Colonic mucosa (tissue), 4 donors: ENCODE measurements around the gene MIOS. TPM values are rescaled to one million over a fixed set of nuclear protein-coding genes. Genes with fewer than 3 reads are reported as not detected.

ENCODE experiments used
- DNase-seq: peaks from one replicate; pipeline ENCODE4 v3.0.0-alpha.2; 2020
- H3K27ac ChIP-seq: fragments of 200-600 bp; one replicate; pipeline ENCODE4 v1.8.0; 2021
- H3K27me3 ChIP-seq: fragments of 200-600 bp; one replicate; pipeline ENCODE4 v1.8.0; 2021
- H3K36me3 ChIP-seq: fragments of 200-600 bp; one replicate; pipeline ENCODE4 v1.8.0; 2021
- H3K4me1 ChIP-seq: fragments of 200-600 bp; one replicate; pipeline ENCODE4 v1.8.0; 2021; ENCODE audit warnings: mild to moderate bottlenecking
- H3K4me3 ChIP-seq: fragments of 200-600 bp; one replicate; pipeline ENCODE4 v1.8.0; 2021
- H3K9ac ChIP-seq, 2 donors: one replicate each; pipeline ENCODE4 v1.7.0; 2013; ENCODE audit warnings: control low read depth in 2 of 2, low read depth in 2 of 2, low read length in 2 of 2
- H3K9me3 ChIP-seq: fragments of 200-600 bp; one replicate; pipeline ENCODE4 v1.8.0; 2021
- CTCF ChIP-seq: fragments of 200-600 bp; IDR thresholded peaks from one replicate; pipeline ENCODE4 v1.8.0; 2022; ENCODE audit warnings: antibody characterized with exemption, mild to moderate bottlenecking
- intact Hi-C: fragments of 100-400 bp; cut with DNase I; formaldehyde crosslinking; loops from one replicate; pipeline ENCODE4 v1.14.1; 2022
- total RNA-seq, 2 donors: library from RNA; stranded (reverse); fragmentation: NEBNext Ultra II Directional in 1 of 2; extraction: Animal tissue kit (Norgen Biotek cat#: 25700) in 1 of 2; gene quantifications; one replicate each; pipeline ENCODE4 v1.2.1, GENCODE V29; 2021
- donor health status: healthy.
- donor health status: DM: no; HTN: no; CAD: no.
- donor health status: DM: no; HTN: no; CAD: no.

The MIOS gene
- total RNA-seq, 2 donors from 2014 or later = 23.7 to 26.8 TPM

DNA sequence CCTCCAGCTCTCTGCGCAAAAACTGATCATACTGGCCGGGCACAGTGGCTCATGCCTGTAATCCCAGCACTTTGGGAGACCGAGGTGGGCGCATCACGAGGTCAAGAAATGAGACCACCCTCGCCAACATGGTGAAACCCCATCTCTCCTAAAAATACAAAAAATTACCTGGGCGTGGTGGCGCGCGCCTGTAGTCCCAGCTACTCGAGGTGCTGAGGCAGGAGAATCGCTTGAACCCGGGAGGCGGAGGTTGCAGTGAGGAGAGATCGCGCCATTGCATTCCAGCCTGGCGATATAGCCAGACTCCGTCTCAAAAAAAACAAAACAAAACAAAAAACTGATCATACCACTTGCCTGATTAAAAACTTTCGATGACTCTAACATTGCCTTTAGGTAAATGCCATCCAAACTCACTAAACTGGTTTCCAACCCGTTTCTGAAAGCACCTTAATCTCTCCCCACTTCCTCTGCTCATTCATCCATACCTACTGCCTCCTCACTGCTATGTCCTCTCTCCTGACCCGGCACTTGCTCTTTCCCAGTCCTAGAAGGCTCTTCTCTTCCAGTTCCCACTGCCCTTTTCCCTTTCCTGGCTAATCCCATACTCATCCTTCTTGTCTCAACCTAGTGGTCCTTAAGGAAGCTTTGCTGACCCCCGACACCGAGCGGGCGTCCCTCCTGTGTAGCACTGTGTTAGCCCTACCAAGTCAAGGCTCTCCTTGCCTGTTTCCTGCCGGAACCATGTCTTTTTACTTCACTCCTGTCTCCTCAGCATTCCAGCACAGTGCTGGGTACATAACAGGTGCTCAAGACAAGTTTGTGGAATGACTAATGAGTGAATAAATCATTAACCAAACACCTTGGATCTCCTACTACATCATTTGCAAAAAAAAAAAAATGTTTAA is 686 bp upstream of the MIOS start:
- no peak for TF ChIP-seq CTCF

GRCh38 chr7:7567898-7568531 is 1.3 kb downstream of the MIOS start:
- H3K27ac ChIP-seq = no peak overlapping the region
- no peaks in the 10 kb centered on the region for H3K4me1 ChIP-seq
- H3K36me3 ChIP-seq = no peaks in the 10 kb centered on the region
- H3K27me3 ChIP-seq = no peaks in the 10 kb centered on the region
- H3K9ac ChIP-seq = peak overlapping the region in 1 of 2 donors; percentile 88
- TF ChIP-seq CTCF = no peak
- intact Hi-C loops = no loop called here
- H3K4me3 ChIP-seq = peak overlapping the region; percentile 67
- no peaks in the 10 kb centered on the region for H3K9me3 ChIP-seq
- DNase-seq = no peak

More for the DNA sequence above, 686 bp upstream of the MIOS start:
- no peaks in the 10 kb centered on the region for H3K9me3 ChIP-seq
- peak; percentile 51 for DNase-seq
- peak overlapping the region in 1 of 2 donors; percentile 88 for H3K9ac ChIP-seq
- peak overlapping the region; percentile 94 for H3K27ac ChIP-seq
- intact Hi-C loops = no loop called here
- H3K4me1 ChIP-seq = no peaks in the 10 kb centered on the region
- H3K27me3 ChIP-seq = no peaks in the 10 kb centered on the region
- peak overlapping the region; percentile 67 for H3K4me3 ChIP-seq
- H3K36me3 ChIP-seq = no peaks in the 10 kb centered on the region

DNA sequence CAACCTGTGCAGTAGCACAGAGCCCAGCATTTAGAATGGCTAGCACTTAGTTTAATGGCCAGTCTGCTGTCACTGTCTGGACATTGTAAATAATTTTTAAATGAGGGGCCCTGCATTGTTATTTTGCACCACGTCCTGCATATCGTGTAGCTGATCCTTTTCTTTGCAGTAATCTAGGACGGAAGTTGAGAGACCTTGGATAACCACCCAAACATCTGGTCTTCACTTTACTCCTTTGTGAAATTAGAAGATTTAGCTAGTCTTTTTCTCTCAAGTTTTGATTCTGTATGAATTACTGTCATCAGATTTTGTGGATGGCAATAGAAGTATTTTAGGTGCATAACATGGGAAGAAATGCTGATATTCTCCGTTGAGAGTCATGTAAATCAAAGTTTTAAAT is 1.9 kb downstream of the MIOS start:
- no peaks in the 10 kb centered on the region for H3K27me3 ChIP-seq
- TF ChIP-seq CTCF = no peak
- no peaks in the 10 kb centered on the region for H3K36me3 ChIP-seq
- DNase-seq = no peak
- no peak overlapping the region for H3K27ac ChIP-seq
- no peak overlapping the region for H3K4me3 ChIP-seq
- H3K4me1 ChIP-seq = no peaks in the 10 kb centered on the region
- H3K9me3 ChIP-seq = no peaks in the 10 kb centered on the region
- no peak overlapping the region for H3K9ac ChIP-seq
- intact Hi-C loops = no loop called here

DNA sequence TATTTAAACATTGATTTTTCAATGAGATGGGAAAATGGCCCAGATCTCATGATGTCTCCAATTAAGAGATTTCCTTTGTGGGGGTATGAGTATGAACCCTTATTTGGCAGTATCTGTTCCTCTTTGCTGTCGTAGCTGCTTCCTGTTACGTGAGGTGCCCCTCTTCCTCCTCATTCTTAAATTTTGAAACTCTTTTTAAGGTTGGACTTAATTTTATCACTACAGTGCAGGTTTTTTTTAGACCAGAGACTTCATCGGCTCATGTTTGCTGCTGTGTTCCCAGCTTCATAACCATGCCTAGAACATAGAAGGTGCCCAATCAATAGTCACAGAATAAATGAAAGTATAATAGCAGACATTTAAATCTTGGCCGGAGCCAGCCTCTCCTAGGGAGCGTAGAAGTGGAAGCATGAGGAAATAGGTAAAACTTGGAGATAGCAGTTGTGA is 2.4 kb downstream of the MIOS start:
- H3K27ac ChIP-seq = peak overlapping the region; percentile 37
- no peak for TF ChIP-seq CTCF
- H3K9me3 ChIP-seq = no peaks in the 10 kb centered on the region
- intact Hi-C loops = no loop called here
- no peak overlapping the region for H3K9ac ChIP-seq
- H3K4me3 ChIP-seq = no peak overlapping the region
- H3K36me3 ChIP-seq = no peaks in the 10 kb centered on the region
- H3K4me1 ChIP-seq = no peaks in the 10 kb centered on the region
- H3K27me3 ChIP-seq = no peaks in the 10 kb centered on the region
- DNase-seq = no peak

- Histone ChIP-seq H3K4me3 (no peak overlapping the region), H3K9ac (no peak overlapping the region), H3K27me3 (no peaks in the 10 kb centered on the region), H3K4me1 (no peaks in the 10 kb centered on the region), H3K27ac (peak overlapping the region; percentile 37), H3K36me3 (no peaks in the 10 kb centered on the region), H3K9me3 (no peaks in the 10 kb centered on the region)
- intact Hi-C loops = no loop called here
- TF ChIP-seq CTCF = no peak
- no peak for DNase-seq
These were observed 2.9 kb downstream of the MIOS start for GRCh38 chr7:7569615-7570014.
